Limb (tissue), 2 donors: ENCODE data around the gene RXFP3.
"Not testable (repeated sequence)": the region's sequence is repeated elsewhere in the genome, so short reads cannot be mapped to it uniquely, and the experiment has no call there.

Experiments
- DNase-seq, 2 donors: peaks; one replicate each; pipeline ENCODE4 v3.0.0-alpha.2; 2016; ENCODE audit errors: extremely low spot score in 2 of 2

The RXFP3 gene

DNA sequence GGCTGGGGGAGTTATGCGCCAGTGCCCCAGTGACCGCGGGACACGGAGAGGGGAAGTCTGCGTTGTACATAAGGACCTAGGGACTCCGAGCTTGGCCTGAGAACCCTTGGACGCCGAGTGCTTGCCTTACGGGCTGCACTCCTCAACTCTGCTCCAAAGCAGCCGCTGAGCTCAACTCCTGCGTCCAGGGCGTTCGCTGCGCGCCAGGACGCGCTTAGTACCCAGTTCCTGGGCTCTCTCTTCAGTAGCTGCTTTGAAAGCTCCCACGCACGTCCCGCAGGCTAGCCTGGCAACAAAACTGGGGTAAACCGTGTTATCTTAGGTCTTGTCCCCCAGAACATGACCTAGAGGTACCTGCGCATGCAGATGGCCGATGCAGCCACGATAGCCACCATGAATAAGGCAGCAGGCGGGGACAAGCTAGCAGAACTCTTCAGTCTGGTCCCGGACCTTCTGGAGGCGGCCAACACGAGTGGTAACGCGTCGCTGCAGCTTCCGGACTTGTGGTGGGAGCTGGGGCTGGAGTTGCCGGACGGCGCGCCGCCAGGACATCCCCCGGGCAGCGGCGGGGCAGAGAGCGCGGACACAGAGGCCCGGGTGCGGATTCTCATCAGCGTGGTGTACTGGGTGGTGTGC, at the start of gene RXFP3:
Gene RXFP3, plus strand, starts transcription at position 6 of the 636 bp plus-strand sequence. Its CDS starts 355 bp downstream, at position 361.
- no peak for DNase-seq

DNA sequence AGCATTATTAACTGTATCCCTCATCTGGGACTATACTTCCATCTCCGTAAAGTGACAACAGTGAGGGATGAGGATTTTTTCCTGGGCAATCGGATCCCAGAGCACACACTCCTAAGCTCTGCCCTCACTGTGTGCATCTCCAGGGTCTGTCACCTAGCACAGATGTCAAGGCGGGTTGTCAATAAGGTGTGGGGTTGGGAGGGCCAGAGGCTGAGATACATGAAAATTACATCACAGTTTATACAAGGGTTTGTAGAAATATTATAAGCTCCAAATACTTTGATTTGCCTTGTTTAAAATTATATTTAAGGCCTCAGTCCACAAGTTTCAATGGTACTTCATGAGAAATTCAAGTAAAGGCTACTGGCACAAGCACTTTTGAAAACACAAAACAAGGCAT, 48.9 kb upstream of the RXFP3 start:
- DNase-seq, result no peak

- DNase-seq, result peak in 1 of 2 donors; percentile 17
These were observed 47.6 kb upstream of the RXFP3 start for GRCh38 chr5:33888587-33888986.

- peak; percentile 24 to 39 for DNase-seq
These were observed 45.8 kb upstream of the RXFP3 start for GRCh38 chr5:33890131-33891032.

GRCh38 chr5:33891446-33891787, 44.8 kb upstream of the RXFP3 start:
- DNase-seq, result peak in 1 of 2 donors; percentile 15

DNA sequence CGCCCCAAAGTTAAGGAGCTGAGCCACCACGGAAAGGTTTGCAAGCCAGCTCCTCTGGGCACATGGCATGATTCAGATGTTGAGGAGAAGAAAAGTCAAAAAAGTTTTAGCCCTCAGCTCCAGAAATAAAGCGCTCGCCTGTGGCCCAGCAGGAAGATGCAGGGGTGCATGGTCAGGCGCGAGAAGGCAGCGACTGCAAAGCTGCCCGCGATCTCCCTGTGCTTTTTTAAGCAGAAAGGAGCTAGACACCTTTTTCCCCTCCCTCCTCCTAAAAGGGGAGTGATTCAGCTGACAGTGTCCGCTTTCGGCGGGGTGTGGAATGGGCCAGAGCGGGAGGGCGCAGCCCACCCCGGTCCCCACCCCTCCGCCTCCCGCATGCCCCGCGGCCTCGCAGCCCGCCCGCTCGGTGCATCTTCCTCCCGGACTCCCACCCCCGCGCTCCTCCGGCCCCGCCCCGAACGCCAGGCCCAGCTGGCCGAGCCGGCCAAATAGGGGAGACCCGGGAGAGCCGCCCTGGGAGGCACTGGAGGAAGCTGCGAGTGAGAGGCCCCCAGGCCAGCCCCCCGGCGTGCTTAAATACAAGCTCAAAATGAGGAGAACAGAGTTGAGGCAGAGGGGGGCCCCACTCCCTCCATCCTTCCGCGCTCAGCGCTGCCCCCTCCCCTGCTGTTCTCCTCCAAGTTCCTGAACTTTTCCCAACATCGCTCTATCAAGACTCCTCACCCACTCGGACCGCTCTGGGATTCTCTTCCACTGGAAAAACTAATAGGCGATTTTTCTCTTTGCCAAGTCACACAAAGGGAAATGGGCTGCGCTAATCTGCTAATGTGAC, 44.2 kb upstream of the RXFP3 start, which contains the start of gene ADAMTS12:
Gene ADAMTS12, minus strand, starts transcription at position 203 of the 832 bp plus-strand sequence. Its CDS starts 134 bp downstream, at position 69.
- DNase-seq, result peak; percentile 77 to 84

DNA sequence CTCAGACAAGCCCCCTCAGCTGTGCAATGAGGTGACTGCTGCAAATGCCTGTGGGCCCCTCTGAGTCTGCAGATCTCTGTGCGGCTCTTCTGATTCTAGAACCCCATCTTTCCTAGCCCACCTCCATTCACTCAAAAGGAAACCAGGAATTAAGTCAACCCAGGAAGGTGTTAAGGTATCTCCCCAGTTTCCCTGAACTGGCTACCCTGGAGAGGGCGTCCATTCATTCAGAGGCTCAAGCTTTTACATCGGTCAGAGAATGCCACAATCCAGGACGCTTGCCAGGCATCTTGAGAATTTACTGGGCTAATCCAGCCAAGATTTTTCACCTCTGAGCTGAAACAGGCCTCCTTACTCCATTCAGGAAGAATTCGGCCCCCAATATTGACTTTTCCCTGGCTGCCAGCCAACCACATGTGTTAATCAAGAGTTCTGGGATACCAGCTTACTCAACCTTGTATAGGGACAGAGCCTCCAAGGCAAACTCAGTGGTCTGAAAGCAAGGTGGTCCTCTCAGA, 43.5 kb upstream of the RXFP3 start:
- DNase-seq, result peak; percentile 58 to 76

GRCh38 chr5:33894566-33894965, 41.6 kb upstream of the RXFP3 start:
- DNase-seq, result no peak

GRCh38 chr5:33901156-33901555, 35.0 kb upstream of the RXFP3 start:
- DNase-seq, result no peak

- no peak for DNase-seq
These were observed 33.1 kb upstream of the RXFP3 start for GRCh38 chr5:33903118-33903517.

GRCh38 chr5:33905381-33905780, 30.8 kb upstream of the RXFP3 start:
- no peak for DNase-seq

GRCh38 chr5:33906248-33906647, 29.9 kb upstream of the RXFP3 start:
- not testable (repeated sequence) for DNase-seq

- DNase-seq, result not testable (repeated sequence)
These were observed 21.3 kb upstream of the RXFP3 start for GRCh38 chr5:33914844-33915243.

DNA sequence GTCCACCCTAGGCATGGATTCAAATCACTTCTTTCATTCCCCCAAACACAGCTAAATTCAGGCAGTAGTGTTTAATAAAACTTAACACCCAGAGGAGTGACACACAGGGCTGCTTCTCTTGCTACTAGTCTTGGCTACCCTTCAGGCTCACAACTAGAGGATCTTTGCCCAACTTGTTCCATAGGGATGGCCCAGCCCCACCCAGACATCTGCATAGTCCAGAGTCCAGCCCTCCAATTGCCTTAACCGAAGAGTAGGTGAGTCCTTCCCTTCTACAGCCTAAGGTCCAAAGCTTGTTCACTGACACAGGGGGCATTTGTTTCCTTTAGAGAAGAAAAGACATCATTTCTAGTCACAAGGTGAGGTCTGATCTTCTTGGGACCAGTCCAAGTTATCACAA, 15.2 kb upstream of the RXFP3 start:
- DNase-seq, result no peak

DNA sequence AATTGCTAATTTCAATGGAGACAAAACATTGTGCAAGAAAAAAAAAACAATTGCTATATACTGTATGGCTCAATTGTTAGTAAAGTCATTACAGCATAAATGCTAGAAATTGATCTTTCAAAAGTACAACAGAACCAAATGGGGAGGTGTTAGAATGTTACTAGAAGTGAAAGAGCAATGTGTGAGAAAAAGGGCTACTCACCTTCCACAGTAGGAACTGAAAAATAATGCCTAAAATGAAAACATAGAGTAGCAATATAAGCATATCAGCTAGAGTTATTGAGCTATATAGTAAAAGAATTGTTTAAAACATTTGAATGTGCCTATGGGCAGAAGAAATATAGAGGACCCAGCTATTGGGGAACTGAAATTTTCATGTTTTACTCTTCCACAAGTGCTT, 10.9 kb upstream of the RXFP3 start:
- DNase-seq, result no peak

DNA sequence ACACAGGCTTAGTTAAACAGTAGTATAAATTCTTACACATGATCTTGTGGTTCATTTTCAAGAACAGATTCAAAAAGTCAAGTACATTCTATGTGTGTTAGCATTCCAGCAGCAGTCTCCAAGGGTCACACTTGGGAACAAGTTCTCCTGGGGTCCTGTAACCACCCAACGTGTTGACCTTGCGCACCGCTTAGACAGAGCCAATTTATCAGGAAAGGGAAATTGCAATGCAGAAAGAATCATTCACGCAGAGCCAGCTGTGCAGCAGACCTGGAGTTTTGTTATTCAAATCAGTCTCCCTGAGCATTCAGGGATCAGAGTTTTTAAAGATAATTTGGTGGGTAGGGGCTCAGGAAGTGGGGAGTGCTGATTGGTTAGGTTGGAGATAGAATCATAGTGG, 8.5 kb upstream of the RXFP3 start:
- DNase-seq, result no peak

- no peak for DNase-seq
These were observed 7.9 kb upstream of the RXFP3 start for GRCh38 chr5:33928283-33928682.

DNA sequence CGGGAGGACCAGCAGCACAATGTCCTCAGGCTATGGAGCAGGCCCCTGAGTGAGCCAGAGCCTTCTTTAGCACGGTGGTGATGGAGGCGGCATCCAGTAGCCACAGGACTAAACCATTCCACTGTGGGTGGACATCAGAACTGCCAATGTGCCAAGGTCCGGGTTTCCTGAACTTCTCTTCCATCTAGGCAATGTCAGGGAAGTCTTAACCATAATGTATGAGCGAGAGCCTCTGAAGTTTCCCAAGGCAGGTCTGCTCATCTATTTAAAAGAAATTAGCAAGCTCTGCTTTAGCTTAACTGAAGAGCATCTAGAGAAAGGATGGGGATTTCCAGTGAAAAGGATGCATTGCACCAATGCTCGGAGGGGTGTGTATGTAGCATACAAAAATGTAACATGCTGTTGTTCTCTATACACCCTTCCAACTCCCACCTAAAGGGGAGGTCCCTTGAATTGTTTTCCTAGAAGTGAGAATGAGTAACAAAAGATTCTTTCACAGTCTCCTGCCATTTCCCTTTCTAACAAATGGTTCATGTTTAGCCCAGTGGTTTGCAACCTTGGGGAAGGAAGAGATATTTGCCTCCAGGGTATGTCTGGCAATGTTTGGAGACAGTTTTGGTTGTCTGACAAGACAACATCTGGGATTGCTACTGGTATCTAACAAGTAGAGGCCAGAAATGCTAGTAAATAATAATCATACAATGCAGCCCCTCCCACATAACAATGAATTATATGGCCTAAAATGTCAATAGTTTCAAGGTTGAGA, 6.1 kb upstream of the RXFP3 start:
- no peak for DNase-seq

- DNase-seq, result no peak
These were observed 5.0 kb upstream of the RXFP3 start for GRCh38 chr5:33931136-33931535.

DNA sequence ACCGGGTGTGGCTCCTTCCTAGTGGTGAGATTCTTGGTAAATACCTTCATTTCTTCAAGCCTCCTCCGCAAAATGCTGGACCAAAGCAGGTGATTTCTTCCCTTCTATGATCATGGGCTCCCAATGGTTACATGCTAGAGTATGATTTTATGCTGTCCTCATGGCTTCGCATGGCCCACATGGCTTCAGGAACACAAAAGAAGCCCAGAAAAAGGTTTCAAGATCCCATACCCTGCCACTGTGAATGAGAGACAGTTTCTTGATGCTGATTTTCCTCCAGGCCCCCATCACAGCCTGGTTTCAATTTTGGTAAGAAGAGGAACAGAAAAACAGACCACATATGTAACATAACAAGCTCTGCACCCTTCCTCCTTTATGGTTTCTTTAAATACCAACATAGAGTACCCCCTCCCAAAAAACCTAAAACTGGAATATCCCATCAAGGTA, 2.4 kb upstream of the RXFP3 start:
- DNase-seq, result no peak

GRCh38 chr5:33934176-33934575, 2.0 kb upstream of the RXFP3 start:
- DNase-seq, result no peak
